Measurements from ENCODE around the gene PDE4A. TPM values are rescaled to one million over a fixed set of nuclear protein-coding genes. Genes with fewer than 3 reads are reported as not detected.
A peak's percentile ranks its signal among the peaks of the same experiment; 100 is the strongest.

The PDE4A gene
- total RNA-seq, 4 donors from 2014 or later, result 9.0 to 15.9 (median 13.1) TPM

GRCh38 chr19:10416380-10417257 is 3.7 kb upstream of the PDE4A start:
- TF ChIP-seq POLR2A (IDR thresholded peaks at IDR 0.05) (no peak), POLR2AphosphoS5 (IDR thresholded peaks at IDR 0.05) (peak in 1 of 3 donors; percentile 27), CTCF (IDR thresholded peaks at IDR 0.05) (peak; percentile 66 to 93 (median 86)), EP300 (IDR thresholded peaks at IDR 0.05; ENCODE audit: low read depth) (peak; percentile 21)
- DNase-seq, result peak; percentile 90
- Histone ChIP-seq H3K27ac (peak overlapping the region; percentile 34 to 59 (median 40)), H3K27me3 (peaks cover 80% of the 10 kb centered on the region), H3K4me3 (peak overlapping the region in 3 of 4 donors; percentile 23 to 52 (median 42)), H3K9me3 (peaks cover 0 to 3% of the 10 kb centered on the region in 2 donors), H3K36me3 (no peaks in the 10 kb centered on the region), H3K4me1 (peaks cover 9 to 42% (median 32%) of the 10 kb centered on the region in 4 donors)
- 3% methylated on average over 60 of the region's 67 CpGs; no CpG with 5 or more reads in 1 of the 2 donors for WGBS, 2 donors (ENCODE audit: low coverage in 1 of 2)
- in situ Hi-C loops (cut with MboI; ENCODE audit: low pct_ligation_motif_present in 1 of 4, low pct_unique_long_range_greater_than_20kb in 1 of 4, low sequenced_read_pairs in 3 of 4), result no loop called here
- intact Hi-C loops (cut with DNase I; ENCODE audit: low total_unique reads), result no loop called here

- no peak for TF ChIP-seq CTCF (IDR thresholded peaks at IDR 0.05)
- no peak for TF ChIP-seq POLR2AphosphoS5 (IDR thresholded peaks at IDR 0.05)
- TF ChIP-seq POLR2A (IDR thresholded peaks at IDR 0.05), result no peak
- no peak for TF ChIP-seq EP300 (IDR thresholded peaks at IDR 0.05; ENCODE audit: low read depth)
- 7 to 16% methylated on average over 3 to 30 of the region's 30 CpGs for WGBS, 2 donors (ENCODE audit: low coverage in 1 of 2)
- intact Hi-C loops (cut with DNase I; ENCODE audit: low total_unique reads), result no loop called here
- H3K9me3 ChIP-seq, result peaks cover 0 to 3% of the 10 kb centered on the region in 2 donors
- no peaks in the 10 kb centered on the region for H3K36me3 ChIP-seq
- in situ Hi-C loops (cut with MboI; ENCODE audit: low pct_ligation_motif_present in 1 of 4, low pct_unique_long_range_greater_than_20kb in 1 of 4, low sequenced_read_pairs in 3 of 4), result no loop called here
- H3K4me1 ChIP-seq, result peaks cover 9 to 42% (median 32%) of the 10 kb centered on the region in 4 donors
- no peak overlapping the region for H3K4me3 ChIP-seq
- H3K27ac ChIP-seq, result no peak overlapping the region
- DNase-seq, result no peak
- peaks cover 90% of the 10 kb centered on the region for H3K27me3 ChIP-seq
Measured at GRCh38 chr19:10417541-10418234, 2.6 kb upstream of the PDE4A start.

GRCh38 chr19:10418235-10418484 is 2.2 kb upstream of the PDE4A start:
- 13% methylated on average over 3 of the region's 3 CpGs; no CpG with 5 or more reads in 1 of the 2 donors for WGBS, 2 donors (ENCODE audit: low coverage in 1 of 2)
- in situ Hi-C loops (cut with MboI; ENCODE audit: low pct_ligation_motif_present in 1 of 4, low pct_unique_long_range_greater_than_20kb in 1 of 4, low sequenced_read_pairs in 3 of 4) (no loop called here), intact Hi-C loops (cut with DNase I; ENCODE audit: low total_unique reads) (no loop called here)
- peaks cover 0 to 3% of the 10 kb centered on the region in 2 donors for H3K9me3 ChIP-seq
- TF ChIP-seq EP300 (IDR thresholded peaks at IDR 0.05; ENCODE audit: low read depth) (no peak), POLR2AphosphoS5 (IDR thresholded peaks at IDR 0.05) (no peak), CTCF (IDR thresholded peaks at IDR 0.05) (no peak), POLR2A (IDR thresholded peaks at IDR 0.05) (no peak)
- H3K27ac ChIP-seq, result no peak overlapping the region
- no peak overlapping the region for H3K4me3 ChIP-seq
- H3K4me1 ChIP-seq, result peaks cover 9 to 42% (median 32%) of the 10 kb centered on the region in 4 donors
- H3K27me3 ChIP-seq, result peaks cover 95% of the 10 kb centered on the region
- no peak for DNase-seq
- no peaks in the 10 kb centered on the region for H3K36me3 ChIP-seq

- peaks cover 100% of the 10 kb centered on the region for H3K27me3 ChIP-seq
- in situ Hi-C loops (cut with MboI; ENCODE audit: low pct_ligation_motif_present in 1 of 4, low pct_unique_long_range_greater_than_20kb in 1 of 4, low sequenced_read_pairs in 3 of 4), result no loop called here
- H3K4me3 ChIP-seq, result peak overlapping the region in 1 of 4 donors; percentile 23
- peaks cover 9 to 43% (median 32%) of the 10 kb centered on the region in 4 donors for H3K4me1 ChIP-seq
- no peak for DNase-seq
- H3K27ac ChIP-seq, result no peak overlapping the region
- peaks cover 0 to 3% of the 10 kb centered on the region in 2 donors for H3K9me3 ChIP-seq
- H3K36me3 ChIP-seq, result no peaks in the 10 kb centered on the region
- WGBS, 2 donors (ENCODE audit: low coverage in 1 of 2), result 3 to 4% methylated on average over 5 to 21 of the region's 32 CpGs
- TF ChIP-seq POLR2AphosphoS5 (IDR thresholded peaks at IDR 0.05) (no peak), CTCF (IDR thresholded peaks at IDR 0.05) (no peak), POLR2A (IDR thresholded peaks at IDR 0.05) (no peak), EP300 (IDR thresholded peaks at IDR 0.05; ENCODE audit: low read depth) (no peak)
- intact Hi-C loops (cut with DNase I; ENCODE audit: low total_unique reads), result no loop called here
Measured at GRCh38 chr19:10418485-10419199, 1.7 kb upstream of the PDE4A start.

Measured in transverse colon (tissue), 4 donors.